SK-N-SH (cell line): ENCODE data around the gene RITA1.

Experiments used
- NRF1 ChIP-seq: IDR thresholded peaks from 2 replicates; pipeline ENCODE4 v1.6.1; 2012; ENCODE audit warnings: low read depth, mild to moderate bottlenecking, low read length
- POLR2AphosphoS5 ChIP-seq: IDR thresholded peaks from 2 replicates; pipeline ENCODE4 v1.6.1; 2012; ENCODE audit warnings: low read depth, low read length
- RAD21 ChIP-seq: IDR thresholded peaks from 2 replicates; pipeline ENCODE4 v1.6.1; 2012; ENCODE audit warnings: mild to moderate bottlenecking, low read length
- RCOR1 ChIP-seq: fragments of 150-350 bp; IDR thresholded peaks from 2 replicates; pipeline ENCODE4 v1.6.1; 2017; ENCODE audit warnings: antibody characterized with exemption, low read length
- SIN3A ChIP-seq: IDR thresholded peaks from 2 replicates; pipeline ENCODE4 v1.6.1; 2012; ENCODE audit warnings: low read depth, mild to moderate bottlenecking, low read length, moderate library complexity, borderline replicate concordance
- TF ChIP-seq, protein P1 (sequence below): fragments of 200-600 bp; sonication (generic); IDR thresholded peaks from 2 replicates; pipeline ENCODE4 v1.6.1; 2017; ENCODE audit warnings: antibody characterized with exemption, mild to moderate bottlenecking, moderate library complexity

DNA sequence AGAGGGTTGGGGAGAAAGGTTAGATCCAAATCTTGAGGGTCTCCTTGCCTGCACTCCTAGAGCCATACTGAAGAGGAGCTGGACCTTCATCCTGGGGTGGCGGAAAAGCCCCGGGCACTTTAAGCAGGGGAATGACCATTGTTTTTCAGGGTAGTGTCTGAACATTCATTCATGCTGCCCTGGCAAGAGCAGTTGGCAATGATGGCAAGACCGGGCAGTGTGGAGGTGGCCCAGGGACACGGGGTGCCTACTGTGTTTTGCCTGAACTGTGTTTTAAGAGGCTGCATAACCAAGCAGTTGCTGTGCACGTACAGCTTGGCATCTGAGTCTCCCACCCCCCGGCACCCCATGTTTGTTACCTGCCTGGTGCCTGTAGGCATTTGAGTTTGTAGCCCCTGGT lies 50.5 kb downstream of the RITA1 start:
- TF ChIP-seq RCOR1 (no peak), POLR2AphosphoS5 (no peak), RAD21 (no peak), NRF1 (no peak), SIN3A (no peak)
- TF ChIP-seq, protein P1, sequence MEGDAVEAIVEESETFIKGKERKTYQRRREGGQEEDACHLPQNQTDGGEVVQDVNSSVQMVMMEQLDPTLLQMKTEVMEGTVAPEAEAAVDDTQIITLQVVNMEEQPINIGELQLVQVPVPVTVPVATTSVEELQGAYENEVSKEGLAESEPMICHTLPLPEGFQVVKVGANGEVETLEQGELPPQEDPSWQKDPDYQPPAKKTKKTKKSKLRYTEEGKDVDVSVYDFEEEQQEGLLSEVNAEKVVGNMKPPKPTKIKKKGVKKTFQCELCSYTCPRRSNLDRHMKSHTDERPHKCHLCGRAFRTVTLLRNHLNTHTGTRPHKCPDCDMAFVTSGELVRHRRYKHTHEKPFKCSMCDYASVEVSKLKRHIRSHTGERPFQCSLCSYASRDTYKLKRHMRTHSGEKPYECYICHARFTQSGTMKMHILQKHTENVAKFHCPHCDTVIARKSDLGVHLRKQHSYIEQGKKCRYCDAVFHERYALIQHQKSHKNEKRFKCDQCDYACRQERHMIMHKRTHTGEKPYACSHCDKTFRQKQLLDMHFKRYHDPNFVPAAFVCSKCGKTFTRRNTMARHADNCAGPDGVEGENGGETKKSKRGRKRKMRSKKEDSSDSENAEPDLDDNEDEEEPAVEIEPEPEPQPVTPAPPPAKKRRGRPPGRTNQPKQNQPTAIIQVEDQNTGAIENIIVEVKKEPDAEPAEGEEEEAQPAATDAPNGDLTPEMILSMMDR, result no peak
